GM18502 (cell line): ENCODE results near the gene HINT2.

Experiments used
- ATAC-seq: cut with Tn5 transposase; IDR thresholded peaks from one replicate; pipeline ENCODE4 v1.9.1; 2021; ENCODE audit warnings: mild to moderate bottlenecking; ENCODE audit not compliant: unreplicated experiment, poor library complexity

HINT2 gene

GRCh38 chr9:35841645-35841900 is 26.7 kb upstream of the HINT2 start:
- no peak for ATAC-seq

GRCh38 chr9:35840881-35841644 is 26.2 kb upstream of the HINT2 start:
- ATAC-seq: no peak

GRCh38 chr9:35839926-35840325 is 25.1 kb upstream of the HINT2 start:
- ATAC-seq: no peak

GRCh38 chr9:35836595-35836994 is 21.8 kb upstream of the HINT2 start:
- ATAC-seq: no peak

GRCh38 chr9:35835766-35836165 is 20.9 kb upstream of the HINT2 start:
- ATAC-seq: no peak

GRCh38 chr9:35835216-35835632 is 20.4 kb upstream of the HINT2 start:
- no peak for ATAC-seq

GRCh38 chr9:35834260-35835215 is 19.7 kb upstream of the HINT2 start:
- ATAC-seq: no peak

GRCh38 chr9:35832814-35833213 is 18.0 kb upstream of the HINT2 start:
- no peak for ATAC-seq

- no peak for ATAC-seq
Observed at GRCh38 chr9:35831040-35831439, 16.2 kb upstream of the HINT2 start.

GRCh38 chr9:35829764-35830096 is 14.9 kb upstream of the HINT2 start:
- no peak for ATAC-seq

GRCh38 chr9:35829084-35829763 is 14.4 kb upstream of the HINT2 start, which contains the start of gene TMEM8B:
Gene TMEM8B (plus strand): TSS chr9:35829228. CDS start chr9:35829448, 220 bp downstream.
- ATAC-seq: peak; percentile 78

- peak; percentile 3 for ATAC-seq
Observed at GRCh38 chr9:35828716-35829083, 13.9 kb upstream of the HINT2 start, which contains the start of gene FAM221B. Gene FAM221B (minus strand): TSS chr9:35828732. CDS start chr9:35826161, 2,571 bp downstream.

GRCh38 chr9:35827486-35827885 is 12.6 kb upstream of the HINT2 start:
- no peak for ATAC-seq

- ATAC-seq: peak; percentile 63
Observed at GRCh38 chr9:35826071-35826701, 11.3 kb upstream of the HINT2 start.

- ATAC-seq: no peak
Observed at GRCh38 chr9:35822926-35823325, 8.1 kb upstream of the HINT2 start.

GRCh38 chr9:35820076-35820475 is 5.2 kb upstream of the HINT2 start:
- ATAC-seq: no peak

GRCh38 chr9:35818341-35818740 is 3.5 kb upstream of the HINT2 start:
- ATAC-seq: no peak

- no peak for ATAC-seq
Observed at GRCh38 chr9:35816708-35817107, 1.9 kb upstream of the HINT2 start.

GRCh38 chr9:35814106-35814840 is 569 bp downstream of the HINT2 start:
- peak; percentile 22 for ATAC-seq
